ENCODE data around the gene ADGRD1.

DNA sequence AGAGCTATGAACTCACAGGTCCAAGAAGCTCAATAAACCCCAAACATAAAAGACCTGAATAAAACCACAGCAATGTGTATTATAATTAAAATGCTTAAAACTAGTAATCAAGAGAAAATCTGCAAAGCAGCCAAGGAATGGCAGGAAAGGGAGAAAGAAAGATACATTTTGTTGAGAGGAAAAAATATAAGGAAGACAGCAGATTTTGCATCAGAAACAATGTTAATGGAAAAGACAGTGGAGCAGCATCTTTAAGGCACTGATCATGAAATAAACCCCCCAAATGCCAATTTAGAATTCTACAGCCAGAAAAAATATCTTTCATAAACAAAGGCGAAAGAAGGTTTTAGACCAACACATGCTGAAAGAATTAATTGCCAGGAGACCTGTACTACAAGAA lies 42.5 kb upstream of the ADGRD1 start:
- TF ChIP-seq, protein P1, sequence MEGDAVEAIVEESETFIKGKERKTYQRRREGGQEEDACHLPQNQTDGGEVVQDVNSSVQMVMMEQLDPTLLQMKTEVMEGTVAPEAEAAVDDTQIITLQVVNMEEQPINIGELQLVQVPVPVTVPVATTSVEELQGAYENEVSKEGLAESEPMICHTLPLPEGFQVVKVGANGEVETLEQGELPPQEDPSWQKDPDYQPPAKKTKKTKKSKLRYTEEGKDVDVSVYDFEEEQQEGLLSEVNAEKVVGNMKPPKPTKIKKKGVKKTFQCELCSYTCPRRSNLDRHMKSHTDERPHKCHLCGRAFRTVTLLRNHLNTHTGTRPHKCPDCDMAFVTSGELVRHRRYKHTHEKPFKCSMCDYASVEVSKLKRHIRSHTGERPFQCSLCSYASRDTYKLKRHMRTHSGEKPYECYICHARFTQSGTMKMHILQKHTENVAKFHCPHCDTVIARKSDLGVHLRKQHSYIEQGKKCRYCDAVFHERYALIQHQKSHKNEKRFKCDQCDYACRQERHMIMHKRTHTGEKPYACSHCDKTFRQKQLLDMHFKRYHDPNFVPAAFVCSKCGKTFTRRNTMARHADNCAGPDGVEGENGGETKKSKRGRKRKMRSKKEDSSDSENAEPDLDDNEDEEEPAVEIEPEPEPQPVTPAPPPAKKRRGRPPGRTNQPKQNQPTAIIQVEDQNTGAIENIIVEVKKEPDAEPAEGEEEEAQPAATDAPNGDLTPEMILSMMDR (IDR thresholded peaks at IDR 0.05), result no peak
- TF ChIP-seq POLR2AphosphoS5 (IDR thresholded peaks at IDR 0.05) (no peak), POLR2A (IDR thresholded peaks at IDR 0.05) (no peak), EP300 (IDR thresholded peaks at IDR 0.05) (no peak)
